H9 (cell line): ENCODE measurements around the gene HMCES. TPM values are rescaled to one million over a fixed set of nuclear protein-coding genes. Genes with fewer than 3 reads are reported as not detected.
A peak's percentile ranks its signal among the peaks of the same experiment; 100 is the strongest.

Source experiments
- DNase-seq: peaks from one replicate; pipeline ENCODE4 v3.0.0-alpha.2; 2017
- H2AFZ ChIP-seq: one replicate; pipeline ENCODE4 v1.6.1; 2013; ENCODE audit warnings: mild to moderate bottlenecking, low read length, control low read depth, moderate library complexity
- H2AK5ac ChIP-seq: 2 replicates; pipeline ENCODE4 v1.6.1; 2013; ENCODE audit warnings: low read length, control low read depth, mixed read lengths; ENCODE audit not compliant: insufficient read length
- H2BK120ac ChIP-seq: one replicate; pipeline ENCODE4 v1.6.1; 2013; ENCODE audit warnings: low read depth, mild to moderate bottlenecking, low read length, control low read depth, inconsistent platforms; ENCODE audit not compliant: poor library complexity, severe bottlenecking
- H2BK12ac ChIP-seq: 2 replicates; pipeline ENCODE4 v1.6.1; 2013; ENCODE audit warnings: low read length, control low read depth, mixed read lengths, low read depth; ENCODE audit not compliant: insufficient read length
- H2BK15ac ChIP-seq: 2 replicates; pipeline ENCODE4 v1.6.1; 2013; ENCODE audit warnings: low read depth, low read length, control low read depth
- H2BK20ac ChIP-seq: one replicate; pipeline ENCODE4 v1.6.1; 2013; ENCODE audit warnings: low read depth, mild to moderate bottlenecking, low read length, control low read depth, inconsistent platforms; ENCODE audit not compliant: poor library complexity, severe bottlenecking
- H2BK5ac ChIP-seq: 2 replicates; pipeline ENCODE4 v1.6.1; 2013; ENCODE audit warnings: low read length, control low read depth, mixed read lengths; ENCODE audit not compliant: insufficient read length
- H3K14ac ChIP-seq: 2 replicates; pipeline ENCODE4 v1.6.1; 2013; ENCODE audit warnings: low read length, control low read depth; ENCODE audit not compliant: insufficient read depth
- H3K18ac ChIP-seq: 2 replicates; pipeline ENCODE4 v1.6.1; 2013; ENCODE audit warnings: low read depth, mild to moderate bottlenecking, mixed read lengths, low read length, control low read depth; ENCODE audit not compliant: insufficient read length
- H3K23ac ChIP-seq: 2 replicates; pipeline ENCODE4 v1.6.1; 2013; ENCODE audit warnings: low read length, control low read depth, mixed read lengths, low read depth; ENCODE audit not compliant: insufficient read length
- H3K23me2 ChIP-seq: 2 replicates; pipeline ENCODE4 v1.6.1; 2013; ENCODE audit warnings: low read depth, mild to moderate bottlenecking, mixed read lengths, low read length, control low read depth; ENCODE audit not compliant: insufficient read length, poor library complexity, severe bottlenecking
- H3K27ac ChIP-seq: 2 replicates; pipeline ENCODE4 v1.5.1; 2013; ENCODE audit warnings: low read length, control low read depth, mixed read lengths, low read depth; ENCODE audit not compliant: insufficient read length
- H3K27me3 ChIP-seq: 2 replicates; pipeline ENCODE4 v1.6.1; 2013; ENCODE audit warnings: low read length, control low read depth, inconsistent platforms; ENCODE audit not compliant: insufficient read depth
- H3K4ac ChIP-seq: 2 replicates; pipeline ENCODE4 v1.6.1; 2013; ENCODE audit warnings: low read depth, mild to moderate bottlenecking, control low read depth, inconsistent platforms, low read length, moderate library complexity
- H3K4me1 ChIP-seq: 2 replicates; pipeline ENCODE4 v1.6.1; 2013; ENCODE audit warnings: low read length, control low read depth, inconsistent platforms; ENCODE audit not compliant: insufficient read depth
- H3K4me2 ChIP-seq: 2 replicates; pipeline ENCODE4 v1.6.1; 2013; ENCODE audit warnings: low read length, control low read depth, mixed read lengths; ENCODE audit not compliant: insufficient read length, insufficient read depth
- H3K56ac ChIP-seq: 2 replicates; pipeline ENCODE4 v1.6.1; 2013; ENCODE audit warnings: low read depth, mild to moderate bottlenecking, mixed read lengths, low read length, control low read depth; ENCODE audit not compliant: insufficient read length
- H3K79me1 ChIP-seq: 2 replicates; pipeline ENCODE4 v1.6.1; 2013; ENCODE audit warnings: low read depth, mild to moderate bottlenecking, moderate library complexity, low read length, control low read depth, inconsistent platforms; ENCODE audit not compliant: insufficient read depth, poor library complexity, severe bottlenecking
- H3K79me2 ChIP-seq: 2 replicates; pipeline ENCODE4 v1.6.1; 2013; ENCODE audit warnings: low read length, control low read depth, inconsistent platforms; ENCODE audit not compliant: insufficient read depth
- H3K9ac ChIP-seq: 2 replicates; pipeline ENCODE4 v1.6.1; 2013; ENCODE audit warnings: low read length, control low read depth, mixed read lengths; ENCODE audit not compliant: insufficient read length; ENCODE audit errors: extremely low read depth
- H3K9me3 ChIP-seq: one replicate; pipeline ENCODE4 v1.6.1; 2013; ENCODE audit warnings: low read depth, low read length, inconsistent platforms; ENCODE audit not compliant: control insufficient read depth
- H3T11ph ChIP-seq: one replicate; pipeline ENCODE4 v1.6.1; 2013; ENCODE audit warnings: mild to moderate bottlenecking, low read length, control low read depth, inconsistent platforms
- H4K20me1 ChIP-seq: one replicate; pipeline ENCODE4 v1.6.1; 2013; ENCODE audit not compliant: control insufficient read depth, insufficient read length, insufficient read depth
- H4K5ac ChIP-seq: 2 replicates; pipeline ENCODE4 v1.6.1; 2013; ENCODE audit warnings: low read depth, mild to moderate bottlenecking, mixed read lengths, low read length, control low read depth; ENCODE audit not compliant: insufficient read length
- H4K8ac ChIP-seq: replicated peaks from 2 replicates; pipeline ENCODE4 v1.6.1; 2013; ENCODE audit warnings: low read length, control low read depth, mixed read lengths, low read depth; ENCODE audit not compliant: insufficient read length
- H4K91ac ChIP-seq: 2 replicates; pipeline ENCODE4 v1.6.1; 2013; ENCODE audit warnings: low read depth, mild to moderate bottlenecking, moderate library complexity, mixed read lengths, low read length, control low read depth; ENCODE audit not compliant: insufficient read length
- H3K27ac Mint-ChIP-seq, 3 experiments: 2 replicates in 2 of 3; 3 replicates in 1 of 3; pipeline ENCODE4 v1.8.0; 2020 to 2021; ENCODE audit warnings: mixed read lengths in 3 of 3, mild to moderate bottlenecking in 1 of 3, moderate library complexity in 1 of 3
- H3K27me3 Mint-ChIP-seq: 2 replicates; pipeline ENCODE4 v1.8.0; 2021; ENCODE audit warnings: low read depth, mild to moderate bottlenecking, moderate library complexity, mixed read lengths
- H3K36me3 Mint-ChIP-seq, 3 experiments: 2 replicates in 2 of 3; 3 replicates in 1 of 3; pipeline ENCODE4 v1.8.0; 2020 to 2021; ENCODE audit warnings: low read depth in 3 of 3, mixed read lengths in 3 of 3; ENCODE audit not compliant: insufficient read depth in 1 of 3
- H3K4me1 Mint-ChIP-seq, 2 experiments: 2 replicates each; pipeline ENCODE4 v1.8.0; 2020; ENCODE audit warnings: mixed read lengths in 2 of 2
- H3K4me3 Mint-ChIP-seq, 2 experiments: 2 replicates in 1 of 2; 3 replicates in 1 of 2; pipeline ENCODE4 v1.8.0; 2020 to 2021; ENCODE audit warnings: mild to moderate bottlenecking in 2 of 2, mixed read lengths in 2 of 2, moderate library complexity in 1 of 2
- H3K9me3 Mint-ChIP-seq, 2 experiments: 2 replicates in 1 of 2; 3 replicates in 1 of 2; pipeline ENCODE4 v1.8.0; 2020; ENCODE audit warnings: mild to moderate bottlenecking in 2 of 2, mixed read lengths in 2 of 2, moderate library complexity in 1 of 2
- WGBS: extraction: QIAGEN DNeasy Blood & Tissue Kit; methylation state at CpG from one replicate; pipeline ENCODE4 v1.1.7; 2013; ENCODE audit warnings: missing lambda C conversion rate, low lambda C conversion rate, mixed read lengths; ENCODE audit not compliant: insufficient read length; ENCODE audit errors: extremely low coverage; 5-methylcytosine and 5-hydroxymethylcytosine counted together
- total RNA-seq: library from RNA; stranded (reverse); gene quantifications from 2 replicates; pipeline ENCODE4 v1.2.1, GENCODE V29; 2021
- TF ChIP-seq, protein P1 (sequence below): fragments of 200-600 bp; sonication (generic); conservative IDR thresholded peaks from 3 replicates; pipeline ENCODE4 v1.8.0; 2021; ENCODE audit warnings: antibody characterized with exemption, mild to moderate bottlenecking

HMCES gene
- total RNA-seq, 1 experiment from 2014 or later: 52.4 TPM

DNA sequence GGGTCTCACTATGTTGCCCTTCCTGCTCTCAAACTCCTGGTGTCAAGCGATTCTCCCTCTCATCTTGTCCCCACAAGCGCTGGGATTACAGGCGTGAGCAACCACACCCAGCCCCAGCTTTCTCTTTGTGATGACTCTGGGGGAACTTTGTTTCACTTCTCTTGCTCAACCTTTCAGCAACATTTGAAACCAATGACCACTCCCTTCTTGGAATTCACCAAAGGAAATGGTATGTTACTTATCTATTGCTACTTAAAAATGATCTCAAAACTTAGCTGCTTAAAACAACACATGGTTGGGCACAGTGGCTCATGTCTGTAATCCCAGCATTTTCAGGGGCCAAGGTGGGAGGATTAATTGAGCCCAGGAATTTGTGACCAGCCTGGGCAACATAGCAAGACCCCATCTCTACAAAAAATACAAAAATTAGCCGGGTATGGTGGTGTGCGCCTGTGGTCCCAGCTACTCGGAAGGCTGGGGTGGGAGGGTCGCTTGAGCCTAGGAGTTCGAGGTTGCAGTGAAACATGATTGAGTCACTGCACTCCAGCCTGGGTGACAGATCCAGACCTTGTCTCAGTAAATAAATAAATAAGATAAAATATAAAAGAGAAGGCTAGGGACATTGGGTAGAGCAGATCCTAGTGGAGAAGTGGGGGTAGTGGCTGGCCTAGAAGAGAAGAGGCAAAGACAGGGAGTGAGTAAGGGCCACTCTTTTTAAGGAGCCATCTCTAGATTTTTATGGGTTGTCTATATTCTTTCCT is 39.5 kb upstream of the HMCES start:
- no CpG with 5 or more reads among the region's 8 CpGs for WGBS
- H3K4me3 Mint-ChIP-seq: no peak overlapping the region
- Histone ChIP-seq H3K4me2 (no peak overlapping the region), H3K27ac (no peak overlapping the region), H2BK15ac (no peak overlapping the region), H3K4ac (no peak overlapping the region), H2BK20ac (no peak overlapping the region), H3K23me2 (no peaks in the 10 kb centered on the region), H3K27me3 (no peaks in the 10 kb centered on the region), H2BK5ac (no peak overlapping the region), H3K4me1 (no peaks in the 10 kb centered on the region), H4K91ac (no peak overlapping the region), H2BK120ac (no peak overlapping the region), H3K79me1 (no peaks in the 10 kb centered on the region), H3K23ac (no peak overlapping the region), H3K9ac (no peak overlapping the region), H2BK12ac (no peak overlapping the region), H4K8ac (no peak overlapping the region), H3T11ph (no peak overlapping the region), H2AK5ac (peak overlapping the region; percentile 30), H3K14ac (no peak overlapping the region), H2AFZ (no peak overlapping the region), H4K20me1 (no peaks in the 10 kb centered on the region), H3K18ac (no peak overlapping the region), H4K5ac (no peak overlapping the region), H3K79me2 (no peaks in the 10 kb centered on the region), H3K56ac (no peak overlapping the region), H3K9me3 (no peaks in the 10 kb centered on the region)
- H3K9me3 Mint-ChIP-seq: no peaks in the 10 kb centered on the region
- peak overlapping the region in 1 of 3 experiments; percentile 44; a peak in 2 of 7 replicates for H3K27ac Mint-ChIP-seq
- H3K27me3 Mint-ChIP-seq: no peaks in the 10 kb centered on the region
- no peak for DNase-seq
- H3K4me1 Mint-ChIP-seq: peaks cover 6 to 8% of the 10 kb centered on the region in 2 experiments
- TF ChIP-seq, protein P1, sequence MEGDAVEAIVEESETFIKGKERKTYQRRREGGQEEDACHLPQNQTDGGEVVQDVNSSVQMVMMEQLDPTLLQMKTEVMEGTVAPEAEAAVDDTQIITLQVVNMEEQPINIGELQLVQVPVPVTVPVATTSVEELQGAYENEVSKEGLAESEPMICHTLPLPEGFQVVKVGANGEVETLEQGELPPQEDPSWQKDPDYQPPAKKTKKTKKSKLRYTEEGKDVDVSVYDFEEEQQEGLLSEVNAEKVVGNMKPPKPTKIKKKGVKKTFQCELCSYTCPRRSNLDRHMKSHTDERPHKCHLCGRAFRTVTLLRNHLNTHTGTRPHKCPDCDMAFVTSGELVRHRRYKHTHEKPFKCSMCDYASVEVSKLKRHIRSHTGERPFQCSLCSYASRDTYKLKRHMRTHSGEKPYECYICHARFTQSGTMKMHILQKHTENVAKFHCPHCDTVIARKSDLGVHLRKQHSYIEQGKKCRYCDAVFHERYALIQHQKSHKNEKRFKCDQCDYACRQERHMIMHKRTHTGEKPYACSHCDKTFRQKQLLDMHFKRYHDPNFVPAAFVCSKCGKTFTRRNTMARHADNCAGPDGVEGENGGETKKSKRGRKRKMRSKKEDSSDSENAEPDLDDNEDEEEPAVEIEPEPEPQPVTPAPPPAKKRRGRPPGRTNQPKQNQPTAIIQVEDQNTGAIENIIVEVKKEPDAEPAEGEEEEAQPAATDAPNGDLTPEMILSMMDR: peak; percentile 19; the same call in 2 of the 3 replicates
- no peaks in the 10 kb centered on the region for H3K36me3 Mint-ChIP-seq
